NCI-H2029 treated with DMSO at 0.1 percent for 48 hours (cell line): ENCODE results near the gene RERE.

Experiments
- DNase-seq: peaks from one replicate; lab custom pipeline; 2025; lab: John Stamatoyannopoulos, UW

RERE gene

DNA sequence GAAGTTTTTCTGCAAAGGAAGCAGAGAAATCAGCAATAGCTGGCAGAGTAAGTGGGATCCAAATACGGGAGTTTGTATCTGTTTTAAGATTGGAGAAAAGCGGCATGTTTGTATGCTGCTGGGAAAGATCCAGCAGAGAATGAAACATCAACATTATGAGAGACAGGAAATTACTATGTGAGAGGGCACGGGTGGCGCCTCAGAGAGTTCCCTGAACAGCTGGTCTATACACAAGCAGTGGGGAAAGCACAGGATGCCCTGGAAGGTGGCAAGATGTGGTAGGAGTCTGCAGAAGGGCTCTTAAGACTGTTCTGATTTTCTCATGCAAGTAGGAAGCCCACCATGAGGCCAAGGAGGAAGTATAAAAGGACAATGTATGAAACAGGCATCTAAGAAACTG lies 130.4 kb downstream of the RERE start:
- no peak for DNase-seq

DNA sequence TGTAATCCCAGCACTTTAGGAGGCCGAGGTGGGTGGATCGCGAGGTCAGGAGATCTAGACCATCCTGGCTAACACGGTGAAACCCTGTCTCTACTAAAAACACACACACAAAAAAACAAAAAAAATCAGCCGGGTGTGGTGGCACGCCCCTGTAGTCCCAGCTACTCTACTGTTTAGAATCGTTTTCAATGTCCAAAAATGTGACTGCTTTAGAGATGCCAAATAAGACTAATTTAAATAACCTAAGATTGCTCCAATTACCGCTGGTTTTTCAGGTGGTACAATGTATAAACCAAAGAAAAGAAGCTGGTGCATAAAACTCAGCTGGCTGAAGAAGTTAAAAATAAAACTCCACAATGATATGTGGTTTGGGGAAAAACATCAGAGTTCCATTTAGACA lies 132.0 kb downstream of the RERE start:
- DNase-seq, result no peak

DNA sequence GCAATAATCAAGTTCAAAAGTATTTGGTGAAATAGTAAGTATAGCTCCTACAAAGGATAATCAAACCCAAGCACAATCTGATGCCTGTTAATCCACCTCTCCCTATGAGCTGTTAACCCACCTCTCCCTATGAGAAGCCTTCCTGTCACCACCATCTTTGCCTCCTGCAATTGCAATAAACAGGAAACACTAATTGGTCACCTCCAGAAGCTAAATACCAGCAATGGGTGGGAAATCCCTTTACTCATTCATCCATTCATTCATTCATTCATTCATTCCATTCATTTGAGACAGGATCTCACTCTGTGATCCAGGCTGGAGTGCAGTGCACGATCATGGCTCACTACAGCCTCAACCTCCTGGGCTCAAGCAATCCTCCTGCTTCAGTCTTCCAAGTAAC lies 132.8 kb downstream of the RERE start:
- no peak for DNase-seq

DNA sequence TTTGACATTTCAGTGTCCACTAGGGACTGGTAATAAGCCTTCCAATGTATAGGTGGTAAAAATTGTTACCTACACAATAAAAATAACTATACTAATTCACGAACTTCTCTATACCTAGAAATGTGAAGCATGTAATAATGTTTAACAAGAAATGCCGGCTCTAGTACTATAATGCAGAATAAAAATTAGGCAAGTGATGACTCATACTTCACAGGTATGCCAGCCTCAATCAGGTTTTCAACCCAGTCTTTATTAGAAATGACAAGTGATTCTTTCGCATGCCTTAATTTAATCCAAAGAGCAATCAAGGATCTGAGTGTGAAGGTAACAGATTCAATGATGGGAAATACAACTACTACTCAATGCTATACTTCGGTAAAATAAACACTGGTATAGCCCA lies 134.9 kb downstream of the RERE start:
- DNase-seq, result no peak

DNA sequence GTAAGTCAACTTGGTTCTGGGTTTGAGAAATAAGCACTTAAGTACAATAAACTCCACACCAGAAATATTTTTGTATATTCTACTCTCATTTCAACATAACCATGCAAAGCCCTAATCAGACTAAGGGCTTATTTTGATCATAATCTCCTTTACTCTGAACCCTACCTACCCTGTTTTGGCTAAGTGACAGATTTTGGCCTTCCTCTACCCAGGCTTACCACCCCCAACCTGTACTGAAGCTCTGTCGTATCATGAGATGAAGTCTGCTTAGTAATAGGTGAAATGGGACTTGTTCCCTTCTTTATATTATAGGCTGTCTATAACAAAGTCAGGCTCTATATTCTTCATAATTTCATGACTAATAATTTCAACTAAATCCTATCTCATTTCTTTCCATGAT lies 135.5 kb downstream of the RERE start:
- no peak for DNase-seq

DNA sequence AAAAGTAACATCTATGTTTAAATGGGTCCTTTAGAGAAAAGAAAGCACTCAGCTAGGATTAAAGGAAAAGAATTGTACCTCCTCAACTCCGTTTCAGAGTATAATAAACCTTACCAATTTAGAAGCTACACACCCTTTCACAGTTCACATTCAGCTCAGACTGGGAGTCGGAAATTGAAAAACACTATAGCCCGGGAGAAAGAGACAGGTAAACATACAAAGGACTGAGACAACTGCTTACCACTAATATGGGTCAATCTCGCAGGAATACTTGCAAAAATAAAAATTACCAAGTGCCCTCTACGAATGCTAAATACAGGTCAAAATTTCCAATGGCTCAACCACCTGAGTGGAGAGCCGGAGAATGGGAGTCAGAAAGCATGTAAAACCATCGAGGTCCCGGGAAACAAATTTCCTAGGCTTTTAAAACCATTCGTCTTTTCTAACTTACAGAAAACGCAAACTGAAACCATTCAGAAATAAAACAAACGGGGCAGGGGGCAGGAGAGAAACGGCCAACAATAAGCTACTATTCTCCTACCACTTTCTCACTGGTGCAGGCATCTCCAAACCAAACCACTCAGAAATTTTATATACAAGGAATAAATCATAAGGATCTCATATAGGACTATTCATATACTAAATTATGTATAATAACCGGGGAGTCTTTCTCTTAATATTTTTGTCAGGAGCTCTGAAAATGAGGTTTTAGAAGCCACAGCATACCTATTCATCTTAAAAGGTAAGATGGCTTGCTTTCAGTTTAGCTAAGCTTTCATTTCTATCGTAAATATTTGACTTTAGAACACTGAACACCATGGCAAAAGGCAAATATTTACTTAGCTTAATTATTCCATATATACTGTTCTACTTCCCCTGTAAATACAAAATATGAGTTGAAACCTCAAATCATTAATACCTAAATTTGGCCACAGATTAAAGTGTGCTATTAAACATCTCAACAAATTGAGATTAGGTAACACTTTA lies 136.5 kb downstream of the RERE start:
- no peak for DNase-seq

DNA sequence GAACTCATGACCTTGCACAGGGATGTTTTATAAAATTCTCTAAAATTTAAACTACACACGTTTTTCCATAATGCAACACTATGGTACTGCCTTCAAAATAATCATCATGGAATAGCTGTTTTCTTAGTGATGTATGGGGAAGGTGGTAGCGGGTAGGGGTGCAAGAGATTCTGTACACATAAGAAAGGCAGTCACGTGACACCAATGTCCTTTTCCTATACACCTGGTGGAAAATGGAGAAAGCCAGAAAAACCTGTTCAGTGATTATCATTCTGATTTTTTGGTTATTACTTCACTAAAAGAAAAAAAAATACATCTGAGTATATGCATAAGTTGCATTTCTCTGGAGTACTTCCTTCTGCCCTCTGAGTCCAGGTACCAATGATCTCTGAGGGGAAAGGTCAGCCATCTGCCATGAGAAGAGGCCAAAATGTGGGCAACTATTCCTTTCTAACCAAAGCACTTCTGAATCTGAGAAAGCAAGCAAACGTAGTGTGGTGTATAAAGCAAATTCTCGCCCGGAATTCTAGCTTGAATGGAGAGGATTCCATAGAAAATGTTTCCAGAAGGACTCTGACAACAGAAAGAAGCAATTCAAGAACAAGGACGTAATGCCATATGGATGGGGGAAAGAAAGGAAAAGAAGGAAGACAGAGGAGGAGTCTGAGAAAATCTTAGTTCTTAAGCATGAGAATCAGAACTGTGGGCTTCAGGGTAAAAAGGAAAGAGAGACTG lies 137.3 kb downstream of the RERE start:
- DNase-seq, result no peak

DNA sequence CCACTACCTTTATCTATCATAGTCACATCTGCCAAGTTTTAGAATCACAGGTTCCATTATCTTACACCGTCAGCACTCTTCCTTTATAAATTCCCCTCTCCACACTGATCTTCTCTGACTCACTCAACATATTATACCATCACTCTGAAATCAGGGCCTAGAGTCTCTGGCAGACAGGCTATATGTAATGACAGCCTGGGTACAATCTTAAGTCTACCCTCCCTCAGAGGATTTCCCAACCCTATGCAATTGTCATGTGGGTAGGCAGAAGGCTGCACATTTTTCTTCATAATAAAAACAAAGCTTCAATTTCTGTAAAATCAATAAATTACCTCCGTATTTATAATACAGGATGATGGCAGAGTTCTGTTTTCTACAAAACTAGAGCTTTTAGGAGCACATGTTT lies 138.0 kb downstream of the RERE start:
- no peak for DNase-seq

DNA sequence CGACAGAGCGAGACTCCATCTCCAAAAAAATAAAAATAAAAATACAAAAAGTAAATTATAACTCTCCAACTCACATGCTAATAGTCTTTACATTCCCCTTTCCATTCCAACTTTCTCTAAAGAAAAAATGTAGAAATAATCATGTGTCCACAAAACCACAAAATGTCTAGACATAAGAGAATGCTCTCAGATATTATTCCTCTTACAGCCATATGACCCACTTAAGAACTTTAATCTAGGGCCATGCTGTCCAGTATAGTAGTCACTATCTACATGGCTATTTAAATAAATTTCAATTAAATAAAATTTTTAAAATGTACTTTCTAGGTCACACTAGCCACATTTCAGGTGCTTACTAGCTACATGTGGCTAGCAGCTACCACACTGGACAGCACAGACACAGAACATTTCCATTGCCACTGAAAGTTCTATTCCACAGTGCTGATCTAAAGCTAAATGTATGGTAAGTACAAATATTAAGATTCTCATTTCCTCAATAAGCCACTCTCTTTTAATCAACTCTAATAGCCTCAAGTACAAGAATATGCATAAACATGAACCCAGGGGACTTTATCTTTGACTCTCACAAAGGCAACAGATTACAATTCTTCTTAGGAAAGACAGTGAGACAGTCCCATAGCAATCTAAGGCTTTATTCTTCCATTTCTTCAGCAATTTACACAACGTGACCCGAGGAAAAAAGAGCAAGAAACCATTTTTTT lies 138.6 kb downstream of the RERE start:
- no peak for DNase-seq

DNA sequence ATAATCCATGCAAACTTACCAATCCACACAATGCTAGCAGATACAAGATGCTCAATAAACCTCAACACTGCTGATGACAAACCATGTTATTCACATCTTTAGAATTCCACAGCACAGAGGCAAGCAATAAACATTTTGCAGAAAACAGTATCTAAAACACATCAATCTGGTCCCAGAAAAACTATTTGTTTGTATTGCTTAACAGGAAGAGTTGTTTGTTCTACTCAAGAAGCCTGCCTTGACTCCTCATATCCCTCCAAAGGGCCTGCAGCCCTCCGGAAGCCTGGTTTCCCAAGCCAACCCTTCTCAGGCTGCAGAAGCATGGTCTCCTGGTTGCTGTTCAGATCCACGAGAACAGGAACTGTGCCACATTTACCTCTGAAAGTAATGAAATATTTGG lies 139.7 kb downstream of the RERE start:
- no peak for DNase-seq

DNA sequence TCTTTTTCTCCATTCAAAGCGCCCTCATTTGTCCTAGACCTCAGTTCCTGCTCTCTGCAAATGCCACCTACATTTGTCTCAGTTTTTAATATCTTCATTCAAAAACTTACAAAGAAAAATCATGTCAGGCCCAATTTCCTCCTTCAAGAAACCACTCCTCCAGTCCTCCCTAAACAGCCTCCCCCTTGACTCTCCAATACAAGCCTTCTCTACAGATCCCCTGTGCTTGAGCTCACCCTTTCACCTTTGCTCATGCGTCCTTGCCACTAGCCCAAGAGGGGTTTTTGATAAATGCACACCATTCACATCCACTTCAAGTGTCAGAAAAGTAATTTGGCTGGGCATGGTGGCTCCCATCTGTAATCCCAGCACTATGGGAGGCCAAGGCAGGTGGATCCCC lies 140.6 kb downstream of the RERE start:
- no peak for DNase-seq

DNA sequence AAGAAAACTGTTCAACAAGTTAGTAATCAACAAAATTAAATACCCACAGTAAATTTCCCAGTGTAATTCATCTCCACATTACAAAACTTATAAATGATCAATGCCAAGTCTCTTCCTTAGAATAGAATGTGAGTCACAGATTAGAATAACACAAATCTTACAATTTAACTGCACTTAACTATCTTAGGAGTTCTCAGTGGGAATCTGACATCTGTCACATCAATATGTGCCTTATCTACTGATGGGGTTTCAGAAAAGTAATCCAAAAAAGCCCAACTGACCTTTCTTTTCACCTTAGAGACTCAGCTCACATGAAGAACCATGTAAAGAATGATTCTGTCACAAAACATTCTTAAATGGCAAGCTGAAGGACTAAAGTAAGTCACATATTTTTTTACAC lies 141.4 kb downstream of the RERE start:
- no peak for DNase-seq

DNA sequence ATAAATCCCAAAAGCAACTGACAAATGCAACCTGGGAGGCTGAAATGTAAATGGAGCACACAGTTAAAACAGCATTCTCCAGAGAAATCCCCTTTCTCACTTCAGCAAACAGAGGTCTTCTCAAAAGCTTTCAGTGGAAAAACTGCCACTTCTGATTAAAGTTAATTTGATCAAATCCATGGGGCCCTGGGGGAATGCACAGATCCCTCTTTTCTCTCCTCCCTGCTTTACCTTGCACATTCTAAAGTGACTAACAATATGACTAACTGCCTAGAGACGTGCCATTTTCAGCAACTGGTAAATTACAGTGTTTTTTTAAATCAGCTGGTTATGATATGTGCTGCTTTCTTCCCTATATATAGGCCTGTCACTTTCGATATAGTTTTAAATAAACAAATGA lies 142.5 kb downstream of the RERE start:
- DNase-seq, result no peak

DNA sequence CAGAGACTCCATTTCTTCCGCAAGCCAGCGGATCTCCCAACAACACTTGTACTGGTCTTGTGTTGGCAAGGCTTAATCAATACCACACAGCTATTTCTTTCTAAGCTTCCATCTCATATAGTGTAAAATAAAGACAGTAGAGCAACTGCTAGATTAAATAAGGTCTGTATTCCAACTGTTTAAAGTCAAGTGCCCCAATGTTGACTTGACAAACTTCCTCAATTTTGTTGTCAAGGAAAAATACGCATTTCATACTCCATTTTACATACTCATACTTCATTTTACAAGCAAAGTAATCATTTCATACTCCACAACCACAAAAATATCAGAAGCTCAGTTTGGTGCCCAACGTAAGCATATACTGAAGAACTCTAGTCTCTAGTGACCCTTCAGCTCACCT lies 143.0 kb downstream of the RERE start:
- DNase-seq, result no peak

DNA sequence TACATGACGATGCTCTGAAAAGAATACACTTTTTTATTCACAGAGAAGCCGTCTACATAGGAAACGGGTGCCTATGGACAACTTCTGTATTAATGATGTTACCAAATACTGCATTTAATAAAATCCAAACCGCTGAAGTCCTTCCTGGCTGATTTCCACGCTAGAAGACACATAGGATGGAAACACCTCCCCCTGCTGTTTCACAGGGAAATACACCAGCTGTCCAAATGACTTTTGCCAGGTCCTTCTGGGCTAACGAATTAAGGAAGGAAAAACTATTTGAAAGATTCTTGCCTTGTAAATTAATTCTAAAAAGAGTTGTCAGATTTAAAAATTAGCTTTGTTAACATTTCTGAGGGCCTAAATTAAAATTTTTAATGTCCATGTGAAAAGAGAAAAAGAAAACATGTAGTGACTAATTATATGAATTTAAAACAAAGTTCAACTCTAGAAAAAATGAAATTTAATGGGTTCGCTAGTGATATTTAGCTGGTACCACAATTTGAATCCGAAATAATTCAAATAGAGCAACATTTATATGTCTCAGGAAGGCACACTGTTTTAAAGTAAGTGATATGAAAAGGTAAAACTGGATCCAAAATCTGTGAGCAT lies 146.0 kb downstream of the RERE start:
- peak; percentile 30 for DNase-seq

DNA sequence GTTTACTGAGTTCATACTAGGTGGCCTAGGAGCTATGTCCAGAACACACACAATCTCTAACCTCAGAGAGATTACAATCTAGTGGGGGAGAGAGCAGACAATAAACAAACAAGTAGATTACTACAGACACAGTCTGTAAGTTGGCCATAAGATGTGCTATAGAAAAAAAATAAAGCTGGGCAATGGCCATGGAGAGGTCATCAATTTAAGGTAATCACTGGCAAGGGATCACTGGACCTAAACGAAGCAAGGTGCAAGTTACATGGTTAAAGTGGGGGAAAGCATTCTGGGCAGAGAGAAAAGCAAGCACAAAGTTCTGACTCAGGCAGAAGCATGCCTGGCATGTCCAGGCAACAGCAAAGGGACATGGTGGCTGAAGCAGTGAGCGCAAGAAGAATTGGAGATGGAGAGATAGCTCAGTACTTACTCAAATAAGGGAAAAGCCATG lies 147.0 kb downstream of the RERE start:
- DNase-seq, result no peak

DNA sequence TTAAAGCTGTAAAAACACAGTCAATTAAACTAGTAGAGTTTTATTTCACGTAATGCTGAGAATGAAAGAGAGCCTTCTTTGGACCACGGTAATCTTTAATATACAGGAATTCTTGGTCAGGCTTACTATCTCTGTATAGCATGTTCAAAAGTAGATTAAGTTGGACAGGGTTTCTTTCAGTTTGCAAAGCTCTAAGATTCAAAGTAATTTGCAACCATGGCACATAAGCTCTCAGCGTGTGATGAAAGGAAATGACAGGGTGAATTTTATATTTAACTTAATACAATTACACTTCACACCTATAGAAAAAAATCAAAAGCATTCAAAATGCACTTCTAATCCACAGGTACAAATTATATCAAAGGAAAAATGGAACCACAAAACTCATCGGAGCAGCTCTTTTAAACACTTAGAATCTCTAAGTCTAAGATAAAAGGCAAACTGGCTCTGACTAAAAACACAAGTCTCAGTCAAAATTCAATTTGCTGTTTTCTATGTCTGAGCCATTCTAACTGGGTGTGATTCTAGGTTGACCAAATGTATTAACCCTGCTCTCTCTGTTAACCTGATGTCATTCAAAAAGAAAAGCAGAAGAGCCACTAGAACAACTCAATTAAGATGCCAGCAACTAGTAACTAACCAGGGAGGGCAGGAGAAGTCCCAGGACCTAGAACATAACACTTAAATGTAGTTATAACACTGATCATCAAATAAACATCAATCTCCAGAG lies 147.7 kb downstream of the RERE start:
- no peak for DNase-seq

DNA sequence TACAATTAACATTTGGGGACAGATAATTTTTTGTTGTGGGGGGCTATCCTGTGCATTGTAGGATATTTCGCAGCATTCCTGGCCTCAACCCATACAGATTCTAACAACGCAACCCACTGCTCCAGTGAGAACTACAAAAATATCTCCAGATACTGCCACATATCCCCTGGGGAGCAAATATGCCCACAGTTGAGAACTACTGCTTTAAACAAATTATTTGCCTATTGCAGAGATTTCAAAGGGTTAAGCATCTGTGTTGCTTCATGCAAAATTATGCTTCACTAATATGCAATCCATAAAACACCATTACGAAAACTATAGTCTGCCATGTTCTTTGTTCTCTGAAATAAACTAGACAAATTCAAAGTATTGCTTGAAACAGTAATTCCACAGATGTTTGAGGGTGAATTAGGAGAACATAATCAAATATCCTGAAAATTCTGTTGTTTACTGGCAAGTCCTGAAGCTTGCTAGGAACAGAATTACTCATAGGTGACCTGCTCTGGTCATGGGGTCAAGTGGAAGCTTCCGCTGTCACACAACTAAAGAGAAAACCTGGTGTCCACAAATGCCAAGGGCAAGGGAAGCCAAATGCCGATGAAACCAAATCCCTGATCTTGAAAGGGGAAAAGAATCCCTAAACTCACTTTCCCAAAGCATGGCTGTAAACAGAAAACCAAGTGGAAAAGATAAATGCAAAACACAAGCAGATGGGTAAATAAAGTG lies 149.4 kb downstream of the RERE start:
- no peak for DNase-seq

DNA sequence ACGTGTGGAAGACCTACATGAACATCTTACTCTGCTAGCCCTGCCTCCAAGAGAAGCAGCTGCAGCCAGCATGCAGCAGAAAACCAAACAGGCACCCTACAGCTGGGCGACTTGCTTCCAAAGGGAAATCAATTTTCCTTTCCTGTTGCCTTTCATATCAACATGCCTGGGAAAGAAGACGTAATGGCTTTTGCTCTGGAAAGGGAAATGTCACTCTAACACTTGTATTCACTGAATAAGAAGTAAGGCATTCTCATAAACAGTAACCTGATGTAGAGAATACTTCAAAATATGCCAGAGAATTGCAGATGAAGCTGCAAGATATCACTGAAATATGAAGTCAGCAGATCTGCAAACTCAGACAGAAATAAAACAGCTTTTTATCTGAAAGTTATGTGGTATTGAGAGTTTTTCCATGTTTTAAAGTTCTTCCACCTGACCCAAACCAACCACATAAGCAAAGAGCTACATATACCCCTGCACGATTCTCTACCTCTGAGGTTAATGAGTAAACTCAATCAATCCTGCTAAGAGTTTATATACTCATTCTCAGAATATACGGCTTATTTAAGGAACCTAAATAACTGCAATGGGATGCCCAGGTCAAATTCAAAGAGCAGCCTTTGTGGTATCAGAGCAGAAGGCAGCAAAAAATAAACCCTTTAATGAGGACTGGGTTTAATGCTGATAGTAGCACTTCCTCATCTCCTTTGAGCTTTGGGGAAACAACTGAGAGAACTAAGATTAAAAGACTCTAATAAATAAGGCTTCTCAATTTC lies 150.9 kb downstream of the RERE start:
- DNase-seq, result no peak

DNA sequence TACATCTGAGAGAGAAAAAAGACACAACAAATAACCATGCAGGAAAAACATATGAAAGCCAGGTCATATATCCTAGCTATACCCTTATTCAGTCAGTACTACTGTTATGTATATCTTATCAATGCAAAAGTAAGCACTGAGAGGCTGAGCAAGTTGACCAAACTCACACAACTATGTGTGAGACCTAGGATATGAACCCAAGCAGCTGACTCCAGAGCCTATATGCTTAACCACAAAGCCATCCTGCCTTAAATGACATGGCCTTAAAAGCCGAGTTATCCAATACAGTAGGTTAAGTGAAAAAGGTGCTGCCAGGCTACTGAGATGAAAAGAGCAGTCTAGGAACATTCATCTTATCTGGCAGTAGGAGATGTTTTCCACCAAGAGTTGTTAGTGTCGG lies 151.6 kb downstream of the RERE start:
- DNase-seq, result no peak
